K562 (cell line): Measurements from ENCODE around the gene CDK11B. TPM values are rescaled to one million over a fixed set of nuclear protein-coding genes. Genes with fewer than 3 reads are reported as not detected.

Experiments used
- CBX2 ChIP-seq: fragments of 200-600 bp; sonication (generic); IDR thresholded peaks from one replicate; pipeline ENCODE4 v1.6.1; 2012; ENCODE audit warnings: mild to moderate bottlenecking, low read length, inconsistent platforms; ENCODE audit not compliant: insufficient read depth, poor library complexity, severe bottlenecking
- DACH1 ChIP-seq: fragments of 450-650 bp; IDR thresholded peaks from 2 replicates; pipeline ENCODE4 v1.6.1; 2018; ENCODE audit not compliant: partially characterized antibody
- E2F1 ChIP-seq: sonication (generic); formaldehyde crosslinking; IDR thresholded peaks from 2 replicates; pipeline ENCODE4 v1.8.1; 2023; ENCODE audit warnings: mild to moderate bottlenecking, missing genetic modification reagents, moderate library complexity
- FUS ChIP-seq: fragments of 200-400 bp; formaldehyde crosslinking; optimal IDR thresholded peaks from 2 replicates; pipeline ENCODE3; 2017; ENCODE audit warnings: low read depth, low read length
- GABPA ChIP-seq: fragments of 200-800 bp; sonication (Bioruptor generic); conservative IDR thresholded peaks from 2 replicates; pipeline ENCODE4 v1.6.1; 2016; ENCODE audit warnings: low read depth, missing genetic modification characterization, missing compliant biosample characterization
- GTF2E2 ChIP-seq: fragments of 200-800 bp; sonication (Bioruptor generic); IDR thresholded peaks from 2 replicates; pipeline ENCODE4 v1.6.1; 2016; ENCODE audit warnings: missing genetic modification characterization, missing compliant biosample characterization
- HDAC1 ChIP-seq, 2 experiments: fragments of 450-650 bp; IDR thresholded peaks; 2 replicates each; pipeline ENCODE4 v1.6.1; 2016 to 2017; ENCODE audit warnings: inconsistent platforms in 1 of 2, mild to moderate bottlenecking in 1 of 2, moderate library complexity in 1 of 2
- MCM3 ChIP-seq: fragments of 450-650 bp; IDR thresholded peaks from 2 replicates; pipeline ENCODE4 v1.6.1; 2016
- NFE2L1 ChIP-seq: fragments of 450-650 bp; IDR thresholded peaks from 2 replicates; pipeline ENCODE4 v1.6.1; 2016; ENCODE audit warnings: missing genetic modification characterization, low read depth, mild to moderate bottlenecking, missing compliant biosample characterization, moderate library complexity, borderline replicate concordance
- NFRKB ChIP-seq: fragments of 450-650 bp; IDR thresholded peaks from 2 replicates; pipeline ENCODE4 v1.6.1; 2016; ENCODE audit warnings: low read depth
- NFYB ChIP-seq: IDR thresholded peaks from 2 replicates; pipeline ENCODE4 v1.6.1; 2011; ENCODE audit warnings: mild to moderate bottlenecking, moderate library complexity; ENCODE audit not compliant: insufficient read length; ENCODE audit errors: extremely low read depth
- RFX7 ChIP-seq: fragments of 250-450 bp; sonication (Bioruptor Pico); IDR thresholded peaks from 2 replicates; pipeline ENCODE4 v1.5.1; 2021; ENCODE audit warnings: mild to moderate bottlenecking
- TARDBP ChIP-seq: fragments of 450-650 bp; IDR thresholded peaks from 2 replicates; pipeline ENCODE4 v1.6.1; 2016
- U2AF1 ChIP-seq: fragments of 200-400 bp; formaldehyde crosslinking; optimal IDR thresholded peaks from 2 replicates; pipeline ENCODE3; 2017; ENCODE audit warnings: mild to moderate bottlenecking, low read depth, low read length, moderate library complexity
- ZBTB34 ChIP-seq: fragments of 250-450 bp; sonication (Bioruptor Pico); IDR thresholded peaks from 2 replicates; pipeline ENCODE4 v1.8.0; 2021; ENCODE audit warnings: mild to moderate bottlenecking, moderate library complexity
- ZNF184 ChIP-seq: sonication (generic); formaldehyde crosslinking; IDR thresholded peaks from 2 replicates; pipeline ENCODE4 v1.5.0; 2020; ENCODE audit warnings: missing genetic modification reagents
- ZNF398 ChIP-seq: fragments of 250-450 bp; sonication (Bioruptor Pico); IDR thresholded peaks from 2 replicates; pipeline ENCODE4 v1.8.0; 2021; ENCODE audit warnings: moderate library complexity, mild to moderate bottlenecking, inconsistent platforms
- ZNF592 ChIP-seq: fragments of 450-650 bp; IDR thresholded peaks from 2 replicates; pipeline ENCODE4 v1.6.1; 2017; ENCODE audit warnings: antibody characterized with exemption, mild to moderate bottlenecking
- polyA plus RNA-seq, 8 experiments: library from polyadenylated mRNA; depleted of rRNA in 4 of 8; stranded (reverse) in 5 of 8; unstranded in 3 of 8; fragments of >200 nt; fragmentation: Nextera tagmentation in 2 of 8; fragmentation: Illumina TruSeq in 1 of 8; extraction: Ambion mirVana in 2 of 8; extraction: Trizol in 1 of 8; gene quantifications; 2 replicates each; pipeline versions ENCODE4 v1.2.1 to v1.2.3, GENCODE V29; 2011 to 2014; ENCODE audit warnings: inconsistent platforms in 1 of 8, missing spikeins in 1 of 8
- total RNA-seq, 7 experiments: library from RNA; depleted of rRNA in 6 of 7; stranded (reverse); fragments of >200 nt in 6 of 7; fragmentation: Illumina TruSeq in 2 of 7; extraction: Trizol in 2 of 7; gene quantifications; 2 replicates each; pipeline versions ENCODE4 v1.2.1 to v1.2.3, GENCODE V29; 2011 to 2021; ENCODE audit warnings: low replicate concordance in 1 of 7

Gene CDK11B
- total and polyA plus RNA-seq, 9 of the 15 experiments (the other 6 are each of a cell fraction or from before 2014, with no cell fraction given): 2.8 to 52.2 (median 19.5) TPM

- TF ChIP-seq FUS (no peak), HDAC1 (IDR thresholded peaks at IDR 0.05) (no peak), NFYB (no peak), GABPA (tag) (no peak), TARDBP (no peak), RFX7 (no peak), E2F1 (CRISPR knock-in tag) (no peak), U2AF1 (no peak), DACH1 (no peak), ZNF398 (CRISPR knock-in tag) (peak; percentile 71; the same call in 1 of the 2 replicates), NFE2L1 (tag) (peak; percentile 63; the same call in 1 of the 2 replicates), GTF2E2 (no peak), MCM3 (no peak), ZNF592 (peak; percentile 99), ZBTB34 (CRISPR knock-in tag) (0 out of 2 replicates have a peak, but pooled peaks have one; percentile 66), CBX2 (no peak), NFRKB (no peak), ZNF184 (CRISPR knock-in tag) (no peak)
Observed at GRCh38 chr1:1609822-1610485, 48.9 kb downstream of the CDK11B start (continued).
